Activated naive CD4-positive, alpha-beta T cell treated with Interleukin-2 at 50 U/mL for 16 hours (primary cell): ENCODE results near the gene PPP4R4.

Source experiments
- DNase-seq: peaks from one replicate; pipeline ENCODE4 v3.0.0-alpha.2; 2020

PPP4R4 gene

GRCh38 chr14:94312481-94313246 lies 138.5 kb downstream of the PPP4R4 start:
- DNase-seq, result no peak

- DNase-seq, result no peak
Measured at GRCh38 chr14:94313991-94314655, 140.0 kb downstream of the PPP4R4 start.

- no peak for DNase-seq
Measured at GRCh38 chr14:94314890-94315289, 140.8 kb downstream of the PPP4R4 start.

GRCh38 chr14:94316692-94317091 lies 142.6 kb downstream of the PPP4R4 start:
- no peak for DNase-seq

GRCh38 chr14:94317259-94317658 lies 143.1 kb downstream of the PPP4R4 start:
- DNase-seq, result no peak

- no peak for DNase-seq
Measured at GRCh38 chr14:94320243-94320642, 146.1 kb downstream of the PPP4R4 start.

- DNase-seq, result no peak
Measured at GRCh38 chr14:94321421-94322271, 147.5 kb downstream of the PPP4R4 start.

GRCh38 chr14:94322648-94323570 lies 148.8 kb downstream of the PPP4R4 start, which contains the start of gene SERPINA6:
SERPINA6 (minus strand) TSS chr14:94323336; CDS start chr14:94314648, 8,688 bp downstream.
- DNase-seq, result no peak

GRCh38 chr14:94328196-94328595 lies 154.1 kb downstream of the PPP4R4 start:
- DNase-seq, result no peak
